ENCODE data around the gene MEF2C.

DNA sequence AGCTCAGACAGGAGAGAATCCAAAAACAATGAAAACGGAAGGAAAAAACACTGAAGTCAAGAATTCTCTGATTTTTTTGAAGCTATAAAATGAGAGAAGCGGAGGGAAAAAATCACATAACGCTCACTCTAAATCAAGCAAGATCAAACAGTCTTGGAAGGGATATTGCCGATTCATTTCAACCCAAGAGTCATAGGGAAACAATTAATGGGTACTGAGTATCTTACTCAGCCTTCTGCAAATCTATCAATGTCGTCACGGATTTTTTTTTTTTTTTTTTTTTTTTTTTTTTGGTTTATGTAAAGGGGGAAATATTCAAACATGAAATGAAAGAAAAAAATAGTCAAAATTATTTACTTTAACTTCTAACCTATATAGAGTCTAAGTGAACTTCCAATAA is 9.5 kb downstream of the MEF2C start:
- TF ChIP-seq, protein P1, sequence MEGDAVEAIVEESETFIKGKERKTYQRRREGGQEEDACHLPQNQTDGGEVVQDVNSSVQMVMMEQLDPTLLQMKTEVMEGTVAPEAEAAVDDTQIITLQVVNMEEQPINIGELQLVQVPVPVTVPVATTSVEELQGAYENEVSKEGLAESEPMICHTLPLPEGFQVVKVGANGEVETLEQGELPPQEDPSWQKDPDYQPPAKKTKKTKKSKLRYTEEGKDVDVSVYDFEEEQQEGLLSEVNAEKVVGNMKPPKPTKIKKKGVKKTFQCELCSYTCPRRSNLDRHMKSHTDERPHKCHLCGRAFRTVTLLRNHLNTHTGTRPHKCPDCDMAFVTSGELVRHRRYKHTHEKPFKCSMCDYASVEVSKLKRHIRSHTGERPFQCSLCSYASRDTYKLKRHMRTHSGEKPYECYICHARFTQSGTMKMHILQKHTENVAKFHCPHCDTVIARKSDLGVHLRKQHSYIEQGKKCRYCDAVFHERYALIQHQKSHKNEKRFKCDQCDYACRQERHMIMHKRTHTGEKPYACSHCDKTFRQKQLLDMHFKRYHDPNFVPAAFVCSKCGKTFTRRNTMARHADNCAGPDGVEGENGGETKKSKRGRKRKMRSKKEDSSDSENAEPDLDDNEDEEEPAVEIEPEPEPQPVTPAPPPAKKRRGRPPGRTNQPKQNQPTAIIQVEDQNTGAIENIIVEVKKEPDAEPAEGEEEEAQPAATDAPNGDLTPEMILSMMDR (conservative IDR thresholded peaks at IDR 0.05; ENCODE audit: low read depth in 2 of 2), result no peak
- TF ChIP-seq, protein P2, sequence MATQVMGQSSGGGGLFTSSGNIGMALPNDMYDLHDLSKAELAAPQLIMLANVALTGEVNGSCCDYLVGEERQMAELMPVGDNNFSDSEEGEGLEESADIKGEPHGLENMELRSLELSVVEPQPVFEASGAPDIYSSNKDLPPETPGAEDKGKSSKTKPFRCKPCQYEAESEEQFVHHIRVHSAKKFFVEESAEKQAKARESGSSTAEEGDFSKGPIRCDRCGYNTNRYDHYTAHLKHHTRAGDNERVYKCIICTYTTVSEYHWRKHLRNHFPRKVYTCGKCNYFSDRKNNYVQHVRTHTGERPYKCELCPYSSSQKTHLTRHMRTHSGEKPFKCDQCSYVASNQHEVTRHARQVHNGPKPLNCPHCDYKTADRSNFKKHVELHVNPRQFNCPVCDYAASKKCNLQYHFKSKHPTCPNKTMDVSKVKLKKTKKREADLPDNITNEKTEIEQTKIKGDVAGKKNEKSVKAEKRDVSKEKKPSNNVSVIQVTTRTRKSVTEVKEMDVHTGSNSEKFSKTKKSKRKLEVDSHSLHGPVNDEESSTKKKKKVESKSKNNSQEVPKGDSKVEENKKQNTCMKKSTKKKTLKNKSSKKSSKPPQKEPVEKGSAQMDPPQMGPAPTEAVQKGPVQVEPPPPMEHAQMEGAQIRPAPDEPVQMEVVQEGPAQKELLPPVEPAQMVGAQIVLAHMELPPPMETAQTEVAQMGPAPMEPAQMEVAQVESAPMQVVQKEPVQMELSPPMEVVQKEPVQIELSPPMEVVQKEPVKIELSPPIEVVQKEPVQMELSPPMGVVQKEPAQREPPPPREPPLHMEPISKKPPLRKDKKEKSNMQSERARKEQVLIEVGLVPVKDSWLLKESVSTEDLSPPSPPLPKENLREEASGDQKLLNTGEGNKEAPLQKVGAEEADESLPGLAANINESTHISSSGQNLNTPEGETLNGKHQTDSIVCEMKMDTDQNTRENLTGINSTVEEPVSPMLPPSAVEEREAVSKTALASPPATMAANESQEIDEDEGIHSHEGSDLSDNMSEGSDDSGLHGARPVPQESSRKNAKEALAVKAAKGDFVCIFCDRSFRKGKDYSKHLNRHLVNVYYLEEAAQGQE (IDR thresholded peaks at IDR 0.05; ENCODE audit: unreplicated experiment), result no peak
- TF ChIP-seq NANOG (IDR thresholded peaks at IDR 0.05; ENCODE audit: borderline replicate concordance) (no peak), EZH2phosphoT487 (IDR thresholded peaks at IDR 0.05; ENCODE audit: unreplicated experiment) (no peak), POLR2AphosphoS5 (IDR thresholded peaks at IDR 0.05; ENCODE audit: low read depth) (no peak), EZH2 (IDR thresholded peaks at IDR 0.05; ENCODE audit: low read depth, unreplicated experiment) (no peak)
- TF ChIP-seq, protein P3, sequence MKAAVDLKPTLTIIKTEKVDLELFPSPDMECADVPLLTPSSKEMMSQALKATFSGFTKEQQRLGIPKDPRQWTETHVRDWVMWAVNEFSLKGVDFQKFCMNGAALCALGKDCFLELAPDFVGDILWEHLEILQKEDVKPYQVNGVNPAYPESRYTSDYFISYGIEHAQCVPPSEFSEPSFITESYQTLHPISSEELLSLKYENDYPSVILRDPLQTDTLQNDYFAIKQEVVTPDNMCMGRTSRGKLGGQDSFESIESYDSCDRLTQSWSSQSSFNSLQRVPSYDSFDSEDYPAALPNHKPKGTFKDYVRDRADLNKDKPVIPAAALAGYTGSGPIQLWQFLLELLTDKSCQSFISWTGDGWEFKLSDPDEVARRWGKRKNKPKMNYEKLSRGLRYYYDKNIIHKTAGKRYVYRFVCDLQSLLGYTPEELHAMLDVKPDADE (IDR thresholded peaks at IDR 0.05), result no peak
